SK-N-MC (cell line): ENCODE data around the gene KCNJ16.

Source experiments
- EZH2 ChIP-seq: fragments of 200-600 bp; sonication (generic); IDR thresholded peaks from one replicate; pipeline ENCODE4 v1.6.1; 2017; ENCODE audit warnings: antibody characterized with exemption
- POLR2AphosphoS5 ChIP-seq: IDR thresholded peaks from 2 replicates; pipeline ENCODE4 v1.6.1; 2012; ENCODE audit warnings: mild to moderate bottlenecking, low read depth, low read length, borderline replicate concordance

DNA sequence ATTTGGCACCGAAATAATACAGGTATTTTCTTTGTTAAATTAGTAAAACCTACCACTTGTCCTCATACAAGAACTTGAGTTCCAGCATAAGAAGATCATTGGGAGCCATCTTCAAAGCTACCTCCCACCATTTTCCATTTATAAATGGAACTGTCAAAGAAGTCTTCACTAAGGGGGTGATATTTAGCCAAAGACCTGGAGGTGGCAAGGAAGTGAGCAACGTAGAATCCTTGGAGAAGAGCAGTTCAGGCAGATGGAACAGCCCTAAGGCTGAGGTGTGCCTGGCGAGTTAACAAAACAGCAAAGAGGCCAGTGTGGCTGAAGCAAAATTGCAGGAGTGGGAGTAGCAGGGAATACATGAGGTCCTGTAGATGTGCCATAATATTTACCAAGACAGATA, 1.8 kb downstream of the KCNJ16 start:
- TF ChIP-seq EZH2 (no peak), POLR2AphosphoS5 (no peak)
